Loucy (cell line): ENCODE results near the gene FAM241B.

Experiments
- CTCF ChIP-seq: fragments of 200-600 bp; sonication (generic); conservative IDR thresholded peaks from 2 replicates; pipeline ENCODE4 v1.5.1; 2014; ENCODE audit warnings: mild to moderate bottlenecking, antibody characterized with exemption, low read length
- EZH2phosphoT487 ChIP-seq: fragments of 200-600 bp; IDR thresholded peaks from 2 replicates; pipeline ENCODE4 v1.6.1; 2018; ENCODE audit warnings: antibody characterized with exemption, mild to moderate bottlenecking, moderate library complexity, borderline replicate concordance

DNA sequence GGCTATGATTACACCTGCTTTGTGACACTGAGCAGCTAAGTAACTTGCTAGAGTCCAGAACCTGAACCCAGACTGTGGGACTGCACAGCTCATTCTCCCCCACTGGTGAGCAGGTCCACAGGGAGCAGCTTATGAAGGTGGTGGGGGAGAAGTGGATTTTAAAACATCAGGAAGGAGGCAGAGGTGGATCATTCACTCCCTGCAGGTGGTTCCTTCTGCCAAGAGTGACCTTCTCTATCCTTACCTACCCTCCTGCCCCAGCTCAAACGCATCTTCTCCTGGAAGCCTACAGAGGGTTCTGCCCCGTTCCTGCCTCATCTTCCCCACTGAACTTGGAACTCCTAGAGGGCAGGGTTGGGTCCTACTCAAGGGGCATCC is 539 bp upstream of the FAM241B start:
- no peak for TF ChIP-seq CTCF
- TF ChIP-seq EZH2phosphoT487: no peak
